ENCODE data around the gene SURF6. TPM values are rescaled to one million over a fixed set of nuclear protein-coding genes. Genes with fewer than 3 reads are reported as not detected.
"Not testable (repeated sequence)": the region's sequence is repeated elsewhere in the genome, so short reads cannot be mapped to it uniquely, and the experiment has no call there.

The SURF6 gene
- polyA plus RNA-seq, 5 donors = 20.7 to 33.5 (median 27.1) TPM

GRCh38 chr9:133329306-133330156 is 6.5 kb downstream of the SURF6 start:
- not testable (repeated sequence) for DNase-seq

- DNase-seq = no peak
Observed at GRCh38 chr9:133327834-133328484, 8.0 kb downstream of the SURF6 start.

GRCh38 chr9:133327021-133327420 is 9.0 kb downstream of the SURF6 start:
- not testable (repeated sequence) for DNase-seq

GRCh38 chr9:133323991-133324703 is 11.8 kb downstream of the SURF6 start:
- DNase-seq = no peak

GRCh38 chr9:133323211-133323610 is 12.8 kb downstream of the SURF6 start:
- DNase-seq = no peak

GRCh38 chr9:133322701-133323100 is 13.3 kb downstream of the SURF6 start:
- DNase-seq = no peak

- no peak for DNase-seq
Observed at GRCh38 chr9:133321411-133321935, 14.5 kb downstream of the SURF6 start.

DNA sequence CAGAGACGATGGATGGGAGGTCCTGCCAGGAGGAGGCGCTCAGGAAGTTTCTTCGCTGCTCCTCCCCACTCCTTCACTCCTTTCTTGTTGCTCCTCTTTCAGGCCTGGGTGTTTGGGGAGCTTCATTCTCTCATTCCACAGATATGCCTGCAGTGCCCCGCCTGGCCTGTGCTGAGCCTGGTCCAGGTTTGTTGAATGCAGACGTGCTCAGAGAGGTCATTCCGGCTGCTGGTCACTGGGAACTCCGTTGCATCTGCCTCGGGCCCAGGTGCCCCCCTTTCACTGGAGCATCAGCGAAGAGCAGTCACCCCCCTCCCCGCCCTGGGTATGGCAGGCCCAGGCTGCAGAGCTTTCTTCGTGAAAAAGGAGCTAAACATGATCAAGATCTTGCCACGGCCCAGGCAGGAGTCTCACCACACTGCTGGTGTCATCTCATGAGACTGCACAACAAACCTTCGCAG is 15.5 kb downstream of the SURF6 start:
- DNase-seq = no peak

- DNase-seq = not testable (repeated sequence)
Observed at GRCh38 chr9:133317551-133317950, 18.4 kb downstream of the SURF6 start.

- no peak for DNase-seq
Observed at GRCh38 chr9:133315997-133316396, 20.0 kb downstream of the SURF6 start.

DNA sequence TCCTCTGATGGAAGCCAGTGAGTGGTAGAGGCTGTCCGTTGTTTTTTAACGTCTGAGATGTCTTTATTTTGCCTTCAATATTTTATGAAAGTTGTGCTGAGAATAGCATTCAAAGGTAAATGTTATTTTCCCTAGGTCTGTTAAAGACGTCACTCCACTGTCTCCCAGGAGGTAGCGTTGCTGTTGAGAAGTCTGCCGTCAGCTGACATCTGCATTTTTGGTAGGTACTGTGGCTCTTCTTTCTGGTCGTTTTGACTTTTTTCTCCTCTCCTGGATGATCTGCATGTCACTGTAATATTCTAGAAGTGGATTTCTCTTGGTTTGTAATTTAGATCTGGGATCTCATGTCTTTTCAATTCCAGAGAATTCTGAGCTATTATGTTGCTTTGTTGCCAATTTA is 26.4 kb downstream of the SURF6 start:
- no peak for DNase-seq

DNA sequence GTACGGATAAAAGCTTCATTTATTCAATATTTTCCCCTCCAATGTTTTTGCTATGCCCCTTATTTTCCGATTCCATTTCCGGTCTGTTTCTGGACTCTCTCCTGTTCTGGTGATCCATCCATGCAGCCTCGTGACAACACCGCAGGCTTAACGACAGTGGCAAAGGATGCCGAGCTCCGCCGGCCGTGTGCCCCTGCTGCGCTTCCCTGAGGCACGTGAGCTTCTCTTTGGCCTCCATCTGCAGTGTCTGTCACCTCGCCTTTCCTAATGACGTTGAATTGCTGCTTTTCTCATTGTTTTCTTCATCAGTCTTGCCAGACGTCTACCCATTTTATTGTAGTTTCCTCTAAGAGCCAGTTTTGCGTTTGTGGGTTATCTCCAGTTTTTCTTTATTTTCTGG is 28.7 kb downstream of the SURF6 start:
- DNase-seq = no peak

GRCh38 chr9:133306242-133307204 is 29.5 kb downstream of the SURF6 start:
- no peak for DNase-seq

DNA sequence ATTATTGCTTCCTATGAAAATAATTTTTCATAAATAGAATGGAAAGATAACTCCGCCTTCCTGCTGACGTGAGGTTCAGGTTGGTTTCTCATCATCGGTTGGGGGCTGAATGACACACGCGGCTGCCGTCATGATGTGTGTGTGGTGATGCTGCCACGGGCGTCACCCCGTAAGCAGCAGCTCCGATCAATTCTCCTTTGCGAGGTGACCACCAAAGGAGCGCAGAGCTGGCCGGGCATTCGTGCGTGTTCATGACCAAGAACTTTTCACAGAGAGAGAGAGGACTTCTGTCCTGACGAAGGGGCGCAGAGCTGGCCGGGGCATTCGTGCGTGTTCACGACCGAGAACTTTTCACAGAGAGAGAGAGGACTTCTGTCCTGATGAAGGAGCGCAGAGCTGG is 30.3 kb downstream of the SURF6 start:
- DNase-seq = no peak

- DNase-seq = no peak
Observed at GRCh38 chr9:133304477-133305377, 31.3 kb downstream of the SURF6 start.

GRCh38 chr9:133304158-133304470 is 31.9 kb downstream of the SURF6 start:
- no peak for DNase-seq

- DNase-seq = no peak
Observed at GRCh38 chr9:133303266-133304157, 32.5 kb downstream of the SURF6 start.

GRCh38 chr9:133301253-133302230 is 34.4 kb downstream of the SURF6 start:
- DNase-seq = no peak

Data from right lung (tissue), 5 donors.